ENCODE results near the gene SPAG6.
A peak's percentile ranks its signal among the peaks of the same experiment; 100 is the strongest.
"Not testable (repeated sequence)": the region's sequence is repeated elsewhere in the genome, so short reads cannot be mapped to it uniquely, and the experiment has no call there.

SPAG6 gene

DNA sequence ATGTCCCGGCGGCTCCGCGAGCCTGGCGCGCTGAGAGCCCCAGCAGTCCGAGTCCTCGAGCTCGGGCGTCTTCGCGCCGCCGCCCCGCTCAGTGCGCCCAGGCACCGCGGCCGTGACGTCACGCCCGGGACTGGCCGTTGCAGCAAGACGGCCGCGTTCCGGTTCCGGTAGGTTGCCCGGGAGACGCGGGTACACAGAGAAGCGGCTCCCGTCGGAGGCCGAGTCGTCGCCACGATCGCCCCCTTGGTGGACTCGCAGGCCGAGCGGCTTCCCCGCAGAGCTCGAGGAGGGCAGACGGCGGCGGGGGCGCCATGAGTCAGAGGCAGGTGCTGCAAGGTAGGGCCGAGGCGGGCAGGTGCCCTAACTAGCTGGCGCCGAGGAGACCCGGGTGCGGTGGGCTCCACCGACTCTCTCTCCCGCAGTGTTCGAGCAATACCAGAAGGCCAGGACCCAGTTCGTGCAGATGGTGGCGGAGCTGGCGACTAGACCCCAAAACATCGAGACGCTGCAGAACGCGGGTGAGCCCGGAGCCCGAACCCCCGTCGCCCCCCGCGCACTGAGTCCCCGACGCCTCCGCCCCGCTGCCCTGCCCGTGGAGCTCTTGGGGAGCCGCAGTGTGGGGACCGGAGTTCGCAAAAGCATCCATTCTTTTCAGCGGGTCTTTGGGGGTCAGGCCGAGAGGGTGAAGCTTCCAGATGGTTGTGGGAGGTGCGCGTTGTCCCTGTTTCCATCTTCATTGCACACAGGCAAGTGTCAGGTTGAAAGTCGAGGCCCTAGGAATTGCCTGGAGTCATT lies at the start of gene SPAG6:
Gene SPAG6, plus strand, starts transcription at position 196 of the 795 bp plus-strand sequence. Its CDS starts 116 bp downstream, at position 312.
- DNase-seq: no peak

DNA sequence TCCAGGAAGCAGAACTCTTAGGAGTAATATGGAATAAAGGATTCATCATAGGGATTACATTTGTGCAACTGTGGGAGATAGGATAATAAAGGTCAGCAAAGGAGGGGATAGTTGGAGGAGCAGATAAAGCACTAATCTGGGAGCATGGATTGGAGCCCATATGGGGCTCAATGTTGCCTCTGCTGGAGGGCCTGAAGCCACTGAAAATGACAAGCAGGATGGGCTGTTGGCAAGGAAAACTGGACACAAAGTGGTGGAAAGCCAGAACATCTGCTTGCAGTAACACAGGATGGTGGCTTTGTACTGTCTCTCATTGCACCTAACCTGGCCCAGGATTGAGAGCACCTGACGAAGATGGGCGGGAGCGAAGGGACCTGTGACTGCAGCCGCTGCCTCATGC lies 44.1 kb upstream of the SPAG6 start:
- no peak for DNase-seq

DNA sequence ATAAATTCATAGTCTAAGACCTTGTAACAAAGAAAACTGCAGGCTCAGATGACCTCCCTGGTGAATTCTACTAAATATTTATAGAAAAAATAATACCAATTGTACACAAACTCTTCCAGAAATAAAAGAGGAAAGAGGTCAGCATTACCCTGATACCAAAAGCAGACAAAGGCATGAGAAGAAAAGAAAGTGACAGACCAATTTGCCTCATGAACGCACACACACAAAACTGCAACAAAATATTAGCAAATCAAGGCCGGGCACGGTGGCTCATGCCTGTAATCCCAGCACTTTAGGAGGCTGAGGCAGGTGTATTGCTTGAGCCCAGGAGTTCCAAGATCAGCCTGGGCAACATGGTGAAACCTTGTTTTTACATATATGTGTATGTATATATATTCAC lies 41.8 kb upstream of the SPAG6 start:
- DNase-seq: no peak

DNA sequence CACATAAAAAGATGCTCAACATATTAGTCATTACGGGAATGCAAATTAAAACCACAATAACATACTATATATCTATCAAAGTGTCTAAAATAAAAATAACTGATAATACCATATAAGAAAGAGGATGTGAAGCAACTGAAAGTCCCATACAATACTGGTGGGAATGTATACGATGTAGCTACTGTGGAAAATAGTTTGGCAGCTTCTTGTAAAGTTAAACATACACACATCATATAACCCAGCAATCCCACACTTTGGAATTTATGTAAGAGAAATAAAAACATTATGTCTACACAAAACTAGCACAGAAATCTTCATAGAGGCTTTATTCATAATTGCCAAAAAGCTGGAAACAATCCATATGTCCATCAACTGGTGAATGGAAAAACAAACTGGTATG lies 39.6 kb upstream of the SPAG6 start:
- DNase-seq: no peak

DNA sequence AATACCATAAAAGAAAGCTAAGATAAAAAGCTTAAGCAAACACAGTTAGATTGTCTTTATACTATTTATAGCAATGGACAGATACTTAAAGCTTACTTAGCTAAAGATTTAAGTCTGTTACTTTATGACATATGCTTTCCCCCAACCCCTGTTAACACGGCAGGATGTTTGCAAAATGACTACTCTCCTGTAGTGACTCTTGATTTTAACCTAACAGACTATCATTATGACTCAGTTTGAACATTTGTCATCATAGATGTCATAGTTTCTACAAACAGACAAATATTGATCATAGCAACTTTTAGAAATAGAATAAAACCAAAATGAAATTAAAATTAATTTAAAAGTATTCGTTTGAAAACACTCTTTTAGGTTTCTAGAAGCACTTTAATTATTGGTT lies 36.9 kb upstream of the SPAG6 start:
- DNase-seq: no peak

DNA sequence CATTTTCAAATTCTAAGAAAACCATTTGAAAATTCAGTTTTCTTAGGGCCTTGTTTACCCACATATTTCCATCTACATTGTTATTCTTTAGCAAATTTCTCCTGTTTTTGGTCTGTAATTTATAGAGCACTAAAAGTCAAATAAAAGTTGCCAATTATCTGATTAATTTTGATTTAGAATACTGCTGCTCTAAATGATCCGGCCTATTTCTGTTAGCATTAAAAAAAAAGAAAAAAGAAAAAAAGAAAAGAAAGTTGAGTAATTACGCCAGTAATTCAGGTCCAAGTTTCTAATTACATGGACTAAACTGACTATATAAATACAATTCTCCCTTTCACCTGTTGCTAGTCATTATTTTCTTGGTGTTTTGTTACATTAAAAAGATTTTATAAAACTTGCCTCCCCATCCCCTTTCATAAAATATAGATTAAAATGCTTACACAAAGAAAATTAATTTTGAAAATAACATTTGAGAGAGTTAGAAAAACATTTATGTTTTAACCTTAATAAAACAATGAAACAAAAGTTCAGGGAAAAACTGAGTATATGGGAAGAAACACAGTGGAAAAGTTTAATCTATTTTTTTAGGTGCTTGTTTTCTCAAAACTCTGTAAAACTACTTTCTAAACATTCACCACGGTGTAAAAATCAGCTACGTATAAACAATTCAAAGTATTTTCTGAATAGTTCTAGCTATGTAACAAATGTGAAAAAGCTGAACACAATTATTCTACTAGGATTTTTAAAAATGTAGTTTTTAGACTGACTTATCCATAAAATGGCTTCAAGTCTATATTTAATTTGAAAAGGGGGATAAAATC lies 35.9 kb upstream of the SPAG6 start:
- DNase-seq: no peak

DNA sequence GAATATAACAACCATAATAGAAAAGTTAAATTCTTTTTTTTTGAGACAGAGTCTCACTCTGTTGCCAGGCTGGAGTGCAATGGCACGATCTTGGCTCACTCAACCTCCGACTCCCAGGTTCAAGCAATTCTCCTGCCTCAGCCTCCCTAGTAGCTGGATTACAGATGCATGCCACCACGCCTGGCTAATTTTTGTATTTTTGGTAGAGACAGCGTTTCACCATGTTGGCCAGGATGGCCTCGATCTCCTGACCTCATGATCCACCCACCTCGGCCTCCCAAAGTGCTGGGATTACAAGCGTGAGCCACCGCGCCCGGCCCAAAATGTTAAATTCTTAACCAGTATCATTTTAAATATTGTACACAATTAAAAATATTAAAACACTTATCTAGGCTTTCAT lies 35.3 kb upstream of the SPAG6 start:
- DNase-seq: not testable (repeated sequence)

DNA sequence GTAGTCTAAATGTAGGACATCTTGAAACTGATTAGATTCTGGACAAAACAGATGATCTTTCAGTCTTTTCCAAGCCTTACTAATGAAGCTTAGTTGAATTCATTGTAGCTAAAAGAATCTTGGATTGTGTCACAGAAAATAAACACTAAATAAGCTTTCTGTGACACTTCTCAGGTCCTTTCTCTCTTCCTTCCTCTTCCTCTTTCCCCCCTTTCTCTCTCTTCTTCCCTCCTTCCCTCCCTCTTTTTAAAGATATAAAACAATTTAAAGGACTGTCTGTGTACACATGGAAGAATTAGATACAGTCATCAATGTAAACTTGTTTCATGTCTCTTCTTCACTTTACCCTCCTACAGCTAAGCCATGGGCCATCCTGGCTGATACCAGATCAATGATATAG lies 34.4 kb upstream of the SPAG6 start:
- DNase-seq: no peak

DNA sequence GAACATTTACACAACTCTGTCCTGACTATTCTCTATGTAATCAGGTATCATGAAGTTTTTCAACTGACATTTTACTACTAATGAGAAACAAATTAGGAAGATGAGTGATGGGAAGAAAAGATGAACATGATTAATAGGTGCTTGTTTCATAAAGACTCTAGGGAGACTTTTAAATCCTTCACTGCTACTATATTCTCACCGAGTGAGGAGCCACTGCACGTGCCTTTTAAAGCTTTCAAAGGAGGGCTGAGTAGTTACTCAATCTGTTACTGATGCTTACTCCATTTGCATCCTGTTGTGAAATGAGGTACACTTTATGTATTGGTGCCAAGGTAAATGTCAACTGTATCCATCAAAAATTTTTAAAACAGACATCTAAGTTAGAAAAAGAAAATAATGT lies 30.4 kb upstream of the SPAG6 start:
- no peak for DNase-seq

DNA sequence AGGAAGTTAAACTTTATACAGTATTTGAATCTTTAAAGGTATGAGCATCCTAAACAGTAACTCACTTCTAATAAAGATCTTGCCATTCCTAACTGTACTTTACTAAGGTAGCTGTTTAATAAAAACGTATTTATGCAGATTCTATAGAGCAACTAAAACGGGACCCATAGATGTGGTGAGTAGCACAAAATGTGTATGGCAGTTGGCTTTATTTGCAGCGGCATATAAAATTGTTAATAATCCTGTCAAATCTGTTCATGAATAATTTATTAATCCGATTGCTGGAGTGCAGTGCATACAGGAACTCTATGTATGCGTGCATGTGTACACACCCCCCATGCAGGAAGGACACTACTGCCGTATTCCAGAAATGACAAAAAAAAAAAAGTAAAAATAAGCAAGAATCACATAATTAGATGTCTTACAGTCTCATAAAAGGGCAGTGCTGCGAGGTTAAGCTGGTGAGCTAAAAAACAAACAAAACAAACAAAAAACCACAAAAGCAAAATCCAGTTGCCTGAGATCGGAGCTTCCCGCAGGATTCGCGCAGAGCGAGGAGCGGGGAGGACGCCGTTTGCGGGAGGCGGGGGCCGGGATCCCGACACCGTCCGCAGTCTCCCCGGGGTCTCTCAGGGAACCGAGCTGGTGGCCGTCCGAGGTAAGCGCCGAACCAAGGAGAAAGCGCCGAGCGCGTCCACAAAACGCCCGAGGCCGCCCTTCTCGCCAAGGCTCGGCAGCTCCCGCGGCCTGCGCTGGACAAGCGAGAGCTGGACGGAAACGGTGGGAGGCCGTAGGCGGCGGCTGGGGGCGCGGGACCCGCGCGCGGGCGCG lies 29.6 kb upstream of the SPAG6 start:
- no peak for DNase-seq

DNA sequence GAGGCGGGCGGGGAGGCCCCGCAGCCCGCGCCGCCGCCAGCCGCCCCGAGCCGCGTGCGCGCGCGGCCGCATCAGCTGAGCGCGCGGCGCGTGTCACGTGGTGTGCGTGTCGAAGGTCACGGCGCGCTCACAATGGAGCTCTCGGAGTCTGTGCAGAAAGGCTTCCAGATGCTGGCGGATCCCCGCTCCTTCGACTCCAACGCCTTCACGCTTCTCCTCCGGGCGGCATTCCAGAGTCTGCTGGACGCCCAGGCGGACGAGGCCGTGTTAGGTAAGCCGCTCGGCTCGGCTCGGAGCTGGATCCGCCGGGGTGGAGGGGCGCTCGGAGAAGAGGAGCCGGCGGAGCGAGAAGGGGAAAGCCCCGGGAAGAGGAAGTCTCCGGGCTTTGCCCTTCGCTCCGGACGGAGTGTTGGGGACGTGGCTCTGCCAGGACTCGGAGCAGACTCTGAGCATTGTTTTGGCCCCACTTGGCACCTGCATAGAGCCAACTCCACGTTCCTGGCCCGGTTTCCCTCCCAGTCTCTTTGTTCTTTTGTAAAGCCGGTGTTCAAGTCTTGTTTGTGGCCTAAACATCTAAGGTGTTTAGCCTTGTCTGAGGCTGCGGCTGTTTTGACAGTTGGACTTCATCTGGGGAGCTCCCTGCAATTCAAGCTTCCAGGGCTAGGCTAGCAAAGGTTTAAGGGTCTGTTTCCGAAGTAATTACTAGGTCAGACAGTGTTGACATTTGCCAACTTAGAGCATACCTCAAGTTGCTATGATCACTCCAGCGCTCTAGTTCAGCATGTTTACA lies 28.8 kb upstream of the SPAG6 start, which contains the start of gene COMMD3:
Gene COMMD3, plus strand, starts transcription at position 103 of the 790 bp plus-strand sequence. Its CDS starts 30 bp downstream, at position 133.
- peak; percentile 77 for DNase-seq

DNA sequence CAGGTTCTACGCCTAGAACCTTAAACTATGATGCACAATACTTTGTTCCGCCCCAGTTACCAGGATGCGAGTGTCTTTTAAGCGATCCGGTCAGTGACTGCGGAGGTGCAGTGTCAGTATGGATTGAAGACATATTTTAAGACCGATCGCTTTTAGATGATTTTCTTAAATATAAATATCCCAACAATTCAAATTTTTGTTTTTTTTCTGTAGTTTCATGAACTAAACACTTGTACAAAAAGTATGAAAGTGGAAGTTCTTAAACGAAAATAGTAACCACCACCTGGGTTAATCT lies 28.3 kb upstream of the SPAG6 start:
- no peak for DNase-seq

DNA sequence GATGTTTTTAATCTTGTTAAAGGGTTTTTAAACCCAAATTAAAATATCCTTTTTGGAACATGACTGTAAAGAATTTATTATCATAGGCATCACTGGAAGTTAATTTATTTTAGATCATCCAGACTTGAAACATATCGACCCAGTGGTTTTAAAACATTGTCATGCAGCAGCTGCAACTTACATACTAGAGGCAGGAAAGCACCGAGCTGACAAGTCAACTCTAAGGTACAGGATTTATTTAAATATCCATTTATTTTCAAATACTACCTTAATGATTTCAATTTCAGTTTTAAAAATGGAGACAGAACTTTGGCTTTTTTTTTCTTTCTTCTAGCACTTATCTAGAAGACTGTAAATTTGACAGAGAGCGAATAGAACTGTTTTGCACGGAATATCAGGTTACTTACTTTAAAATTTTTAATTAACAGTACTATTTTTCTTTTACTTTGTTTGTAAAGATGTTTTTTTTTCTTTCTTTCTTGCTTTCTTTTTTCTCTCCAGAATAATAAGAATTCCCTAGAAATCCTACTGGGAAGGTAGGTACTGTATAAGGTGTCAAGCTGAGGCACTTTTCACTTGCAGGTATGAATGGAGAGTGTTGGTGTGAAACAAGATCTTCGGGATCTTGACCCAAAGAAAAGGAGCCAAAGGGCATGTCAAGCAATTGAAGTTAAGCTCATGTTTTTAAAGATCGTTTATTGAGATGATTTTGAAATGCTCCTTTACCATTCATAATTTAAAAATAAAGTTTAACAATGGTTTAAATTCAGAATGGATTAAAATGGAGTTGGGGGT lies 27.3 kb upstream of the SPAG6 start:
- no peak for DNase-seq

DNA sequence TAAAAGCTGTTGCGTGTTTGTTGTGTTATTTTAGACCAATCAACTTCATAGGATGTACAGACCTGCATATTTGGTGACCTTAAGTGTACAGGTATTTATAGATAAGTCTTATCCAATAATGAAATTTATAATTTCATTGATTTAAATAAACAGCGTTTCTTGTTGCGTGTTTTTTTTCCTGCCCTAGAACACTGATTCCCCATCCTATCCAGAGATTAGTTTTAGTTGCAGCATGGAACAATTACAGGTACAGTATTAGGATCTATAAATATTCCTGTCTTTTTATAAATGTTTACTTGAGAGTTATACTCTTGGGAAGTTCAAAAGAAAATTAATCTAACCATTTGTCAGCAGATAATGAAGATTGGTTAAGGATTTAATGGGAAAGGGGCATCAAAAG lies 26.5 kb upstream of the SPAG6 start:
- no peak for DNase-seq

DNA sequence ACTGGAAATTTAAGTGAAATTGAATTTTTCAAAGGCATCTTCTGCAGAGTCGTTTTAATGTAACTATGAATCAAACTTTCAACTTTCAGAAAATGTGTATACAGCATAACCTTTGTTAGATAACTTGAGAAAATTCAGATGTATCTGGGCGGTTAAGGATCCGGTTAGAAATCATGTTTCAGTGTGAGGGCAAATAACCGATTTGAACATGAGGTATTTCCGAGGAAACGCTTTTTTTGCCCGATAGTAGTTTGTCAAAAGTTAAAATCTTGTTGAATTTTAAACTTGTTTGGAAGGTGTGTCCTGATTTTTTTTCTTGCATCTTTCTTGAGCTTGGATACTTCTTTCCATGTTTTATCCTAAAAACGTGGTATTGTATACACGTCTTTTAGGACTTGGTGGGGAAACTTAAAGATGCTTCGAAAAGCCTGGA lies 25.7 kb upstream of the SPAG6 start:
- DNase-seq: no peak

DNA sequence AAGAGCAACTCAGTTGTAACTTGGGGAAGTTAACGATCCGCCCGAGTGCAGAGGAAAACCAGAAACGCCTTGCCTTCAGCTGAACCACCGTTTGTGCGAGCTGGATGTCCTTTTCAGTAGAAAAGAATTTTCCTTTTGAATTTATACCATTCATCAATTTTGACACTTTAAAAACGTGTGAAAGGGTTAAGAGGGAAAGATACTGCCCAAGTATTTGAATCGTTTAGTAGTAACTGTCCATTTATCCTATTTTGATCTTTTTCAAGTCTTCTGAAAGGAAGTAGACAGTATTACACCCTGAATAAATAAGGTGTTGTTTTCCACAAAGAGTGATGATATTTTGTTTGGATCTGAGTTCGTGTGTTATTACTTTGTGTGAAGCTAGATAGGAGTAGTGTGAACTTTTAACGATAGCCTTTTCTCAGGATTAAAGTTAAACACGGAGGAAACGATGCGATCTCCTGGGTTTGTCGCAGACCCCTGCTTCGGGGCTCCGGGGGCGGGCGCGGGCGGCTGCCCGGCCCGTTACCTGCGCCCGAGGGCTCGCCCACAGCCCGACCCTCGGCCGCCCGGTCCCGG lies 25.2 kb upstream of the SPAG6 start:
- DNase-seq: no peak

DNA sequence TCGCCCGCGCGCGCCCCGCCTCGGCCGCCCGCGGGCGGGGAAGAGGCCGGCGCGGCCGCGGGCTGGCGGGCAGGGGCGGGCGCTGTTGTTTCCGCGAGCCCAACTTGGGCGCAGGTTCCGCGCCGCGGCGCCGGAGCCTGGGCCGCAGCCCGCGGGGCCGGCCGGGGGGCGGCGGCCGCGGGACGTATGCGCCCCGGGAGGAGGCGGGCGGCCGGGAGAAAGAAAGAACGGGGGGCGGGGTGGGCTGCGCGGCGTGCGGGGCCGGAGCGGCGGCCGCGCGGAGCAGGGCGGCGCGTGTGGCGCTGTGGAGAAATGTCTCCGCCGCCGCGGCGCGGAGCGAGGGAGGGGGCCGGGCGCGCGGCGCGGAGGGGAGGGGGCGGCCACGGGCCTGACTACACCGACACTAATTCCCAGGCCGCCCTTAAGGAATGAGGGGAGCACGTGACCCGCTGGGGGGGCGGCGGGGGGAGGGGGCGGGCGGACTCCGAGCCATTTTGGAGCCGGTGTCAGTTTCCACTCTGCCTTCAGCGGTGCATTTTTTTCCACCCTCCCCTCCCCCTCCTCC lies 24.6 kb upstream of the SPAG6 start, which contains the start of gene BMI1:
Gene BMI1, plus strand, starts transcription at position 509 of the 565 bp plus-strand sequence. CDS start 5,351 bp downstream, outside the sequence.
- DNase-seq: peak; percentile 62

DNA sequence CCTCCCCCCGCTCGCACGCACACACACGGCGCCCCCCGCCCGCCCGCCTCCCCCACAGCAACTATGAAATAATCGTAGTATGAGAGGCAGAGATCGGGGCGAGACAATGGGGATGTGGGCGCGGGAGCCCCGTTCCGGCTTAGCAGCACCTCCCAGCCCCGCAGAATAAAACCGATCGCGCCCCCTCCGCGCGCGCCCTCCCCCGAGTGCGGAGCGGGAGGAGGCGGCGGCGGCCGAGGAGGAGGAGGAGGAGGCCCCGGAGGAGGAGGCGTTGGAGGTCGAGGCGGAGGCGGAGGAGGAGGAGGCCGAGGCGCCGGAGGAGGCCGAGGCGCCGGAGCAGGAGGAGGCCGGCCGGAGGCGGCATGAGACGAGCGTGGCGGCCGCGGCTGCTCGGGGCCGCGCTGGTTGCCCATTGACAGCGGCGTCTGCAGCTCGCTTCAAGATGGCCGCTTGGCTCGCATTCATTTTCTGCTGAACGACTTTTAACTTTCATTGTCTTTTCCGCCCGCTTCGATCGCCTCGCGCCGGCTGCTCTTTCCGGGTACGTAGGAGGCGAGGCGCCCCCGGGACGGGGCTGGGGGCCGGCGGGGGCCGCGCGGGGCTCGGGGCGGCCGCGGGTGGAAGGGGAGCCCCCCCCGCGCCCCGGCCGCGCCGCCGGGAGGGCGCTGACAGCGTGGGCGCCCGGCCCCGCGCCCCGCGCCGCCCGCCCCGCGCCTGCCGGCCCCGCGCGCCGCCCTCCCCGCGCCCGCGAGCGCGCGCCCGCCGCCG lies 24.0 kb upstream of the SPAG6 start:
- peak; percentile 56 for DNase-seq

DNA sequence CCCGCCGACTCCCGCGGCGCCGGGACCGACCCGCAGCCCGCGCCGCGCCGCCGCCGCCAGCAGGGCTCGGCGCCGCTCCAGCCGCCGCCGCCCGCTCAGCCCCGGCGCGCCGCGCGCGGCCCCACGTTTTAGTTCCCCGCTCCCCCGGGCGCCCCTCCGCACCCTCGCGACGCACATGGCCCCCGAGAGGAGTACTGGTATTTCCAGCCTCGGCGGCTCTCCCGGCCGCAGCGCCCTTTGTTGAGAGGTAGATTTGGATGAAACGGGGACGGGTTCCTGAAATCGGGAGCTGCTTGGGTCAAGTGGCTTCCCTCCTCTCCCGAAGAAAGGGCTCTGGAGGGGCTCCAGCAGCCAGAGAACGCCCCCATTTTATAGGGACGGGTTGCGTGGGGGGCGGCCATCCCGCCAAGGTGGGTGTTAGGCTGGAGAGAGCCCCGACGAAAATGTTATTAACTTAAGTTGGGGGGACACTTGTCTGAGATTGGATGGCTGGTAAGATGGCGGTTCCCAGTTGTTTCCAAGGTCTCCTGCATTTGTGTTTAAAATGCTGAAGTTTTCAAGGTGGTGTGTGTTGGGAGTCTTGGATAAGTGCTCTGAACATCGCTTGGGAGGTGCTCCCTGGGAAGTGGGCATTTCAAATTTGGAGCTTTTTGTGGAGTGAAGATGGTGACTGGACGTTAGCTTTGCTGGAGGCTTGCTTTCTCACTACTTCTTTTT lies 23.2 kb upstream of the SPAG6 start:
- no peak for DNase-seq

Measured in activated effector memory CD4-positive, alpha-beta T cell treated with Interleukin-2 at 50 U/mL for 16 hours (primary cell).